ENCODE data around the gene AADACL3.

The AADACL3 gene

GRCh38 chr1:12769976-12770505, 54.1 kb downstream of the AADACL3 start:
- DNase-seq: no peak

GRCh38 chr1:12770620-12771019, 54.7 kb downstream of the AADACL3 start:
- DNase-seq: no peak

- no peak for DNase-seq
Observed at GRCh38 chr1:12771186-12771585, 55.3 kb downstream of the AADACL3 start.

GRCh38 chr1:12772520-12772919, 56.6 kb downstream of the AADACL3 start:
- DNase-seq: no peak

- DNase-seq: no peak
Observed at GRCh38 chr1:12773438-12773837, 57.5 kb downstream of the AADACL3 start, which contains the start of gene PRAMEF12. Gene PRAMEF12 (plus strand): TSS chr1:12773738. CDS start chr1:12774868, 1,130 bp downstream.

GRCh38 chr1:12774801-12775345, 59.0 kb downstream of the AADACL3 start:
- no peak for DNase-seq

GRCh38 chr1:12775443-12775842, 59.5 kb downstream of the AADACL3 start:
- no peak for DNase-seq

GRCh38 chr1:12776801-12777557, 61.1 kb downstream of the AADACL3 start:
- no peak for DNase-seq

Data from NCI-H1694 treated with DMSO at 0.1 percent for 48 hours (cell line).